NCI-H446 treated with DMSO at 0.1 percent for 48 hours (cell line): Measurements from ENCODE around the gene SPATS1.

ENCODE experiments used
- DNase-seq: peaks from one replicate; lab custom pipeline; 2025; lab: John Stamatoyannopoulos, UW

Gene SPATS1

GRCh38 chr6:44342489-44342888 is at the start of gene SPATS1:
SPATS1 (plus strand) TSS chr6:44342650; CDS start chr6:44343096, 446 bp downstream.
- DNase-seq = no peak

GRCh38 chr6:44292661-44293365 is 49.6 kb upstream of the SPATS1 start:
- peak; percentile 7 for DNase-seq

- DNase-seq = no peak
These were observed 47.3 kb upstream of the SPATS1 start for GRCh38 chr6:44294832-44295791.

- no peak for DNase-seq
These were observed 45.1 kb upstream of the SPATS1 start for GRCh38 chr6:44297063-44298038.

- DNase-seq = no peak
These were observed 44.2 kb upstream of the SPATS1 start for GRCh38 chr6:44298055-44298803.

- DNase-seq = no peak
These were observed 43.6 kb upstream of the SPATS1 start for GRCh38 chr6:44298864-44299263.

- no peak for DNase-seq
These were observed 42.1 kb upstream of the SPATS1 start for GRCh38 chr6:44300292-44300823.

GRCh38 chr6:44301106-44301505 is 41.3 kb upstream of the SPATS1 start:
- DNase-seq = no peak

- no peak for DNase-seq
These were observed 40.5 kb upstream of the SPATS1 start for GRCh38 chr6:44301782-44302564.

- no peak for DNase-seq
These were observed 39.6 kb upstream of the SPATS1 start for GRCh38 chr6:44302856-44303255.

GRCh38 chr6:44303842-44304241 is 38.6 kb upstream of the SPATS1 start:
- no peak for DNase-seq

- no peak for DNase-seq
These were observed 37.9 kb upstream of the SPATS1 start for GRCh38 chr6:44304282-44305199.

GRCh38 chr6:44305200-44305725 is 37.2 kb upstream of the SPATS1 start:
- no peak for DNase-seq

GRCh38 chr6:44306710-44307109 is 35.7 kb upstream of the SPATS1 start:
- no peak for DNase-seq

GRCh38 chr6:44307217-44307616 is 35.2 kb upstream of the SPATS1 start:
- no peak for DNase-seq

- no peak for DNase-seq
These were observed 33.4 kb upstream of the SPATS1 start for GRCh38 chr6:44309092-44309491.

GRCh38 chr6:44309631-44310030 is 32.8 kb upstream of the SPATS1 start:
- no peak for DNase-seq

- no peak for DNase-seq
These were observed 32.2 kb upstream of the SPATS1 start for GRCh38 chr6:44310241-44310640.

- no peak for DNase-seq
These were observed 31.1 kb upstream of the SPATS1 start for GRCh38 chr6:44311304-44311703.
